Uterus (tissue), 4 donors: ENCODE data around the gene LTBP1. TPM values are rescaled to one million over a fixed set of nuclear protein-coding genes. Genes with fewer than 3 reads are reported as not detected.

Experiments used
- DNase-seq, 2 donors: peaks; one replicate each; pipeline ENCODE4 v3.0.0-alpha.2; 2019 to 2020
- H3K27ac ChIP-seq, 2 donors: fragments of 200-600 bp; sonication (generic); 1 replicate in 1 of 2; 2 replicates in 1 of 2; pipeline ENCODE4 v1.5.1; 2016 to 2018
- H3K27me3 ChIP-seq, 2 donors: fragments of 200-600 bp; sonication (generic); one replicate each; pipeline ENCODE4 v1.5.1; 2018 to 2019; ENCODE audit warnings: control low read depth in 1 of 2
- H3K36me3 ChIP-seq, 2 donors: fragments of 200-600 bp; sonication (generic); one replicate each; pipeline ENCODE4 v1.5.1; 2019; ENCODE audit warnings: control low read depth in 1 of 2
- H3K4me1 ChIP-seq, 2 donors: fragments of 200-600 bp; sonication (generic); one replicate each; pipeline ENCODE4 v1.5.1; 2018 to 2019; ENCODE audit warnings: control low read depth in 1 of 2
- H3K4me3 ChIP-seq, 2 donors: fragments of 200-600 bp; sonication (generic); 1 replicate in 1 of 2; 2 replicates in 1 of 2; pipeline ENCODE4 v1.5.1; 2018 to 2019; ENCODE audit warnings: mild to moderate bottlenecking in 1 of 2
- H3K9me3 ChIP-seq, 2 donors: fragments of 200-600 bp; sonication (generic); one replicate each; pipeline ENCODE4 v1.5.1; 2019; ENCODE audit warnings: control low read depth in 1 of 2
- CTCF ChIP-seq, 4 experiments: fragments of 200-600 bp in 2 of 4; fragments of 450-650 bp in 2 of 4; sonication (generic) in 2 of 4; IDR thresholded peaks; one replicate each; pipeline ENCODE4 v1.5.1; 2016 to 2019; ENCODE audit warnings: antibody characterized with exemption in 4 of 4, mild to moderate bottlenecking in 2 of 4, moderate library complexity in 1 of 4
- POLR2A ChIP-seq, 2 donors: fragments of 450-650 bp; IDR thresholded peaks; one replicate each; pipeline ENCODE4 v1.6.1; 2016; ENCODE audit warnings: antibody characterized with exemption in 2 of 2, mild to moderate bottlenecking in 1 of 2, moderate library complexity in 1 of 2
- intact Hi-C: fragments of 100-400 bp; cut with DNase I; formaldehyde crosslinking; loops from one replicate; pipeline ENCODE4 v1.15.1; 2023; ENCODE audit warnings: low total_unique reads
- total RNA-seq, 4 donors: library from RNA; depleted of rRNA in 3 of 4; stranded (reverse); fragments of >200 nt in 3 of 4; gene quantifications; one replicate each; pipeline versions ENCODE4 v1.1.0 to v1.2.4, GENCODE V29; 2014 to 2023
- donor health status: DM: yes; HTN: yes; CAD: no.

Gene LTBP1
- total RNA-seq, 4 donors from 2014 or later: 72.5 to 322 (median 92.2) TPM

GRCh38 chr2:33009249-33009648, 62.5 kb downstream of the LTBP1 start:
- DNase-seq: no peak
- intact Hi-C loops: no loop called here
- H3K9me3 ChIP-seq: no peaks in the 10 kb centered on the region
- no peak overlapping the region for H3K27ac ChIP-seq
- no peaks in the 10 kb centered on the region for H3K27me3 ChIP-seq
- H3K4me1 ChIP-seq: peaks cover 0 to 3% of the 10 kb centered on the region in 2 donors
- H3K36me3 ChIP-seq: no peaks in the 10 kb centered on the region
- no peak overlapping the region for H3K4me3 ChIP-seq
- TF ChIP-seq POLR2A (IDR thresholded peaks at IDR 0.05): no peak
- no peak for TF ChIP-seq CTCF (IDR thresholded peaks at IDR 0.05)

- H3K9me3 ChIP-seq: no peaks in the 10 kb centered on the region
- TF ChIP-seq CTCF (IDR thresholded peaks at IDR 0.05): no peak
- TF ChIP-seq POLR2A (IDR thresholded peaks at IDR 0.05): no peak
- intact Hi-C loops: no loop called here
- H3K27me3 ChIP-seq: no peaks in the 10 kb centered on the region
- H3K36me3 ChIP-seq: no peaks in the 10 kb centered on the region
- no peak overlapping the region for H3K4me3 ChIP-seq
- DNase-seq: no peak
- peaks cover 0 to 7% of the 10 kb centered on the region in 2 donors for H3K4me1 ChIP-seq
- H3K27ac ChIP-seq: no peak overlapping the region
Measured at GRCh38 chr2:33011373-33011772, 64.6 kb downstream of the LTBP1 start.

GRCh38 chr2:33011941-33012340, 65.2 kb downstream of the LTBP1 start:
- DNase-seq: no peak
- intact Hi-C loops: no loop called here
- TF ChIP-seq POLR2A (IDR thresholded peaks at IDR 0.05): no peak
- TF ChIP-seq CTCF (IDR thresholded peaks at IDR 0.05): no peak
- H3K4me1 ChIP-seq: peaks cover 0 to 7% of the 10 kb centered on the region in 2 donors
- no peak overlapping the region for H3K27ac ChIP-seq
- no peak overlapping the region for H3K4me3 ChIP-seq
- H3K9me3 ChIP-seq: no peaks in the 10 kb centered on the region
- no peaks in the 10 kb centered on the region for H3K27me3 ChIP-seq
- no peaks in the 10 kb centered on the region for H3K36me3 ChIP-seq

GRCh38 chr2:33013684-33014110, 66.9 kb downstream of the LTBP1 start:
- no peak overlapping the region for H3K4me3 ChIP-seq
- no peak for DNase-seq
- H3K27me3 ChIP-seq: no peaks in the 10 kb centered on the region
- intact Hi-C loops: no loop called here
- H3K9me3 ChIP-seq: no peaks in the 10 kb centered on the region
- H3K27ac ChIP-seq: peak overlapping the region; percentile 24 to 48
- H3K36me3 ChIP-seq: no peaks in the 10 kb centered on the region
- peaks cover 0 to 7% of the 10 kb centered on the region in 2 donors for H3K4me1 ChIP-seq
- TF ChIP-seq CTCF (IDR thresholded peaks at IDR 0.05): no peak
- TF ChIP-seq POLR2A (IDR thresholded peaks at IDR 0.05): no peak

- Histone ChIP-seq H3K4me3 (no peak overlapping the region), H3K4me1 (peaks cover 0 to 7% of the 10 kb centered on the region in 2 donors), H3K36me3 (no peaks in the 10 kb centered on the region), H3K27ac (peak overlapping the region; percentile 24 to 48), H3K9me3 (no peaks in the 10 kb centered on the region), H3K27me3 (no peaks in the 10 kb centered on the region)
- TF ChIP-seq CTCF (IDR thresholded peaks at IDR 0.05): no peak
- TF ChIP-seq POLR2A (IDR thresholded peaks at IDR 0.05): no peak
- DNase-seq: no peak
- intact Hi-C loops: no loop called here
Measured at GRCh38 chr2:33014268-33014667, 67.5 kb downstream of the LTBP1 start.
